Endothelial cell of umbilical vein (primary cell): Measurements from ENCODE around the gene FHOD3. TPM values are rescaled to one million over a fixed set of nuclear protein-coding genes. Genes with fewer than 3 reads are reported as not detected.

Experiments used
- BruUV-seq: library from RNA; stranded (reverse); fragments of 400-500 nt; replicated peaks from 2 replicates; lab custom pipeline; 2021; lab: Mats Ljungman, UMichigan
- CTCF ChIA-PET: fragments of 300-600, 350-600 bp; sonication (Branson Sonifier 250); formaldehyde crosslinking; loops from one replicate; lab custom pipeline; 2021; ENCODE audit warnings: antibody characterized with exemption, inconsistent platforms; lab: Charles Lee
- POLR2A ChIA-PET: fragments of 300-600, 350-600 bp; sonication (Branson Sonifier 250); formaldehyde crosslinking; loops from one replicate; lab custom pipeline; 2021; ENCODE audit warnings: antibody characterized with exemption, inconsistent platforms; lab: Charles Lee
- DNase-seq: peaks from one replicate; pipeline ENCODE4 v3.0.0-alpha.2; 2011; ENCODE audit warnings: low read depth, low spot score
- FAIRE-seq: peaks from 2 replicates; lab custom pipeline; 2011; peaks lifted over from hg19 to GRCh38; lab: Jason Lieb, UNC
- H2AFZ ChIP-seq: 2 replicates; pipeline ENCODE4 v1.6.0; 2012; ENCODE audit warnings: low read depth, low read length, control low read depth, inconsistent platforms
- H3K27ac ChIP-seq: 2 replicates; pipeline ENCODE4 v1.5.1; 2011; ENCODE audit warnings: low read depth, mild to moderate bottlenecking, control low read depth, low read length, moderate library complexity; ENCODE audit not compliant: insufficient read depth
- H3K27me3 ChIP-seq, 2 experiments: 2 replicates each; pipeline versions ENCODE4 v1.6.0 to v1.6.1; 2011; ENCODE audit warnings: low read length in 2 of 2, mixed read lengths in 1 of 2; ENCODE audit not compliant: control insufficient read depth in 2 of 2, insufficient read depth in 2 of 2
- H3K36me3 ChIP-seq, 2 experiments: 2 replicates in 1 of 2; 3 replicates in 1 of 2; pipeline ENCODE4 v1.5.1; 2011; ENCODE audit warnings: low read length in 2 of 2, mild to moderate bottlenecking in 1 of 2, moderate library complexity in 1 of 2; ENCODE audit not compliant: control insufficient read depth in 2 of 2, insufficient read depth in 2 of 2; ENCODE audit errors: extremely low read depth in 1 of 2
- H3K4me1 ChIP-seq: 3 replicates; pipeline ENCODE4 v1.5.1; 2011; ENCODE audit warnings: mild to moderate bottlenecking, low read length; ENCODE audit not compliant: control insufficient read depth, insufficient read depth; ENCODE audit errors: extremely low read depth
- H3K4me2 ChIP-seq: 2 replicates; pipeline ENCODE4 v1.6.1; 2011; ENCODE audit warnings: low read length, control low read depth, mixed read lengths; ENCODE audit not compliant: insufficient read depth
- H3K4me3 ChIP-seq, 3 experiments: fragments of 200-600 bp in 1 of 3; sonication (generic), shearing (Covaris generic) in 1 of 3; replicated peaks in 1 of 3; 2 replicates each; pipeline ENCODE4 v1.5.1; 2011 to 2016; ENCODE audit warnings: control low read depth in 3 of 3, low read length in 3 of 3, mild to moderate bottlenecking in 2 of 3, inconsistent platforms in 1 of 3, low read depth in 1 of 3, moderate library complexity in 1 of 3; ENCODE audit not compliant: insufficient read depth in 1 of 3
- H3K79me2 ChIP-seq: 2 replicates; pipeline ENCODE4 v1.6.0; 2012; ENCODE audit warnings: low read length, inconsistent platforms; ENCODE audit not compliant: control insufficient read depth, insufficient read depth
- H3K9ac ChIP-seq: replicated peaks from 2 replicates; pipeline ENCODE3; 2011; ENCODE audit warnings: low read length, control low read depth; ENCODE audit not compliant: insufficient read depth; ENCODE audit errors: extremely low read depth
- H3K9me1 ChIP-seq: replicated peaks from 3 replicates; pipeline ENCODE4 v1.6.0; 2011; ENCODE audit warnings: mild to moderate bottlenecking, low read length; ENCODE audit not compliant: control insufficient read depth, insufficient read depth; ENCODE audit errors: extremely low read depth
- H3K9me3 ChIP-seq: replicated peaks from 2 replicates; pipeline ENCODE4 v1.5.1; 2012; ENCODE audit warnings: low read length, inconsistent platforms; ENCODE audit not compliant: control insufficient read depth, insufficient read depth
- H4K20me1 ChIP-seq: replicated peaks from 2 replicates; pipeline ENCODE3; 2011; ENCODE audit warnings: mild to moderate bottlenecking, low read length; ENCODE audit not compliant: control insufficient read depth, insufficient read depth; ENCODE audit errors: extremely low read depth
- CTCF ChIP-seq, 2 donors: IDR thresholded peaks; 1 replicate in 1 of 2; 2 replicates in 1 of 2; pipeline ENCODE4 v1.5.1; 2011; ENCODE audit warnings: low read length in 2 of 2, mild to moderate bottlenecking in 2 of 2, moderate library complexity in 2 of 2, control low read depth in 1 of 2, inconsistent platforms in 1 of 2, low read depth in 1 of 2; ENCODE audit not compliant: insufficient read depth in 1 of 2; ENCODE audit errors: extremely low read depth in 1 of 2
- EZH2 ChIP-seq: IDR thresholded peaks from 2 replicates; pipeline ENCODE4 v1.6.1; 2012; ENCODE audit warnings: borderline replicate concordance, low read depth, mild to moderate bottlenecking, moderate library complexity, low read length, inconsistent platforms; ENCODE audit not compliant: severe bottlenecking
- FOS ChIP-seq: IDR thresholded peaks from 2 replicates; pipeline ENCODE4 v1.6.1; 2011; ENCODE audit warnings: mild to moderate bottlenecking, low read length, moderate library complexity, borderline replicate concordance; ENCODE audit not compliant: insufficient read depth
- GATA2 ChIP-seq: IDR thresholded peaks from 2 replicates; pipeline ENCODE4 v1.7.0; 2011; ENCODE audit warnings: low read depth, mild to moderate bottlenecking, moderate library complexity, mixed read lengths, low read length; ENCODE audit not compliant: insufficient read length, insufficient read depth
- JUN ChIP-seq: IDR thresholded peaks from 2 replicates; pipeline ENCODE4 v1.6.1; 2011; ENCODE audit warnings: borderline replicate concordance, low read depth; ENCODE audit not compliant: insufficient read length, insufficient read depth
- MAX ChIP-seq: IDR thresholded peaks from 2 replicates; pipeline ENCODE4 v1.6.1; 2011; ENCODE audit not compliant: insufficient read depth, insufficient read length
- MYC ChIP-seq: IDR thresholded peaks from one replicate; pipeline ENCODE4 v1.6.1; 2011; ENCODE audit warnings: mild to moderate bottlenecking, low read depth, low read length
- POLR2A ChIP-seq: IDR thresholded peaks from 2 replicates; pipeline ENCODE4 v1.6.1; 2012; ENCODE audit warnings: low read depth, mild to moderate bottlenecking, control low read depth, low read length
- POLR2AphosphoS5 ChIP-seq: IDR thresholded peaks from 2 replicates; pipeline ENCODE4 v1.6.1; 2012; ENCODE audit warnings: low read depth, mild to moderate bottlenecking, control low read depth, low read length, moderate library complexity; ENCODE audit not compliant: insufficient read depth
- dilution Hi-C: fragments of 300-500 bp; cut with MboI; formaldehyde crosslinking; loops from one replicate; pipeline ENCODE4 v1.15.0; 2019; ENCODE audit warnings: low sequenced_read_pairs; ENCODE audit not compliant: extremely low pct_ligation_motif_present
- intact Hi-C: fragments of 100-400 bp; cut with micrococcal nuclease; formaldehyde crosslinking; loops from one replicate; pipeline ENCODE4 v1.10.0; 2022
- polyA plus RNA-seq, 4 experiments: library from polyadenylated mRNA; depleted of rRNA in 3 of 4; stranded (reverse) in 3 of 4; unstranded in 1 of 4; fragments of >200 nt; gene quantifications; 2 replicates each; pipeline versions ENCODE4 v1.2.1 to v1.2.3, GENCODE V29; 2011 to 2012; ENCODE audit warnings: missing spikeins in 1 of 4
- total RNA-seq: library from RNA; stranded (reverse); gene quantifications from 2 replicates; pipeline ENCODE4 v1.2.3, GENCODE V29; 2021

The FHOD3 gene
- total and polyA plus RNA-seq, 2 donors (not counting 3 experiments of a cell fraction or from before 2014, with no cell fraction given), result 0.06 to 1.5 TPM

- H3K79me2 ChIP-seq, result no peaks in the 10 kb centered on the region
- no peaks in the 10 kb centered on the region for H4K20me1 ChIP-seq
- POLR2A ChIA-PET, result no interaction called here
- no peak for DNase-seq
- no TSS peak for BruUV-seq
- dilution Hi-C loops, result no loop called here
- no peaks in the 10 kb centered on the region for H3K9me1 ChIP-seq
- no peak overlapping the region for H3K4me2 ChIP-seq
- no peaks in the 10 kb centered on the region for H3K27me3 ChIP-seq
- CTCF ChIA-PET, result interaction anchor here (1.2 to 1.7 kb wide), 3 partner anchors 8 to 32 kb away, joined by 3 to 7 read pairs (median 6); no protein-coding TSS in a partner anchor
- H3K27ac ChIP-seq, result no peak overlapping the region
- TF ChIP-seq POLR2A (no peak), GATA2 (no peak), MYC (no peak), FOS (no peak), POLR2AphosphoS5 (no peak), EZH2 (no peak), MAX (no peak), CTCF (IDR thresholded peaks at IDR 0.05; ENCODE audit: extremely low read depth in 1 of 2, insufficient read depth in 1 of 2, low read depth in 1 of 2, low read length in 2 of 2) (no peak), JUN (no peak)
- H3K4me3 ChIP-seq, result no peak overlapping the region
- intact Hi-C loops, result no loop called here
- no peaks in the 10 kb centered on the region for H3K4me1 ChIP-seq
- H3K9ac ChIP-seq, result no peak overlapping the region
- H3K9me3 ChIP-seq, result no peaks in the 10 kb centered on the region
- no peaks in the 10 kb centered on the region for H3K36me3 ChIP-seq
- FAIRE-seq, result no peak
- no peak overlapping the region for H2AFZ ChIP-seq
These were observed 357.6 kb downstream of the FHOD3 start for GRCh38 chr18:36655074-36655473.
